ENCODE data around the gene VDR.

- no peak for TF ChIP-seq TAF1 (IDR thresholded peaks at IDR 0.05; ENCODE audit: low read depth, low read length)
- TF ChIP-seq POLR2AphosphoS5 (IDR thresholded peaks at IDR 0.05; ENCODE audit: low read depth, low read length) = no peak
- TF ChIP-seq POLR2A (IDR thresholded peaks at IDR 0.05; ENCODE audit: low read depth, low read length) = no peak
These were observed 37.9 kb upstream of the VDR start for GRCh38 chr12:47942614-47943225.
